ENCODE results near the gene ANKMY2.

ANKMY2 gene

GRCh38 chr7:16579216-16579615 lies 66.3 kb downstream of the ANKMY2 start:
- DNase-seq: no peak
- no peak for ATAC-seq

GRCh38 chr7:16571941-16572340 lies 73.6 kb downstream of the ANKMY2 start:
- ATAC-seq (no peak), DNase-seq (no peak)

- ATAC-seq (peak; percentile 29), DNase-seq (peak; percentile 12)
These were observed 80.6 kb downstream of the ANKMY2 start for GRCh38 chr7:16564909-16565426.

- DNase-seq (no peak), ATAC-seq (peak; percentile 67)
These were observed 81.6 kb downstream of the ANKMY2 start for GRCh38 chr7:16564023-16564380.

GRCh38 chr7:16563281-16564022 lies 82.1 kb downstream of the ANKMY2 start:
- ATAC-seq (peak; percentile 66), DNase-seq (no peak)

- DNase-seq: no peak
- no peak for ATAC-seq
These were observed 82.9 kb downstream of the ANKMY2 start for GRCh38 chr7:16562456-16563220.

- DNase-seq (no peak), ATAC-seq (no peak)
These were observed 83.6 kb downstream of the ANKMY2 start for GRCh38 chr7:16561943-16562342.

GRCh38 chr7:16559497-16560179 lies 85.9 kb downstream of the ANKMY2 start:
- ATAC-seq: no peak

GRCh38 chr7:16558761-16559302 lies 86.7 kb downstream of the ANKMY2 start:
- DNase-seq (no peak), ATAC-seq (no peak)

More at GRCh38 chr7:16559497-16560179, 85.9 kb downstream of the ANKMY2 start:
- DNase-seq: no peak

GRCh38 chr7:16556359-16556758 lies 89.2 kb downstream of the ANKMY2 start:
- DNase-seq: no peak
- no peak for ATAC-seq

GRCh38 chr7:16554518-16555236 lies 90.9 kb downstream of the ANKMY2 start:
- DNase-seq: no peak
- ATAC-seq: no peak

GRCh38 chr7:16550671-16551070 lies 94.9 kb downstream of the ANKMY2 start:
- ATAC-seq: no peak
- DNase-seq: no peak
